Measurements from ENCODE around the gene LOXL3. TPM values are rescaled to one million over a fixed set of nuclear protein-coding genes. Genes with fewer than 3 reads are reported as not detected.

Gene LOXL3
- total RNA-seq, 4 donors from 2014 or later = 0.98 to 5.6 (median 2.2) TPM

- intact Hi-C loops (cut with DNase I) = no loop called here
- no peaks in the 10 kb centered on the region for H3K9me3 ChIP-seq
- H3K27me3 ChIP-seq = no peaks in the 10 kb centered on the region
- no peak overlapping the region for H3K27ac ChIP-seq
- H3K36me3 ChIP-seq = peaks cover 5 to 18% of the 10 kb centered on the region in 2 donors
- peaks cover 10 to 18% of the 10 kb centered on the region in 2 donors for H3K4me1 ChIP-seq
- DNase-seq = no peak
- H3K4me3 ChIP-seq (replicated peaks in 1 of 3) = no peak overlapping the region
- TF ChIP-seq POLR2A (IDR thresholded peaks at IDR 0.05) (no peak), CTCF (IDR thresholded peaks at IDR 0.05) (peak in 2 of 6 experiments; percentile 11 to 15)
These were observed 21.5 kb downstream of the LOXL3 start for GRCh38 chr2:74532222-74532621.

- H3K27me3 ChIP-seq = no peaks in the 10 kb centered on the region
- peaks cover 10 to 18% of the 10 kb centered on the region in 2 donors for H3K4me1 ChIP-seq
- TF ChIP-seq POLR2A (IDR thresholded peaks at IDR 0.05) (no peak), CTCF (IDR thresholded peaks at IDR 0.05) (no peak)
- peaks cover 10 to 23% of the 10 kb centered on the region in 2 donors for H3K36me3 ChIP-seq
- WGBS, 2 donors = 86 to 90% methylated on average over 7 of the region's 7 CpGs
- intact Hi-C loops (cut with DNase I) = no loop called here
- no peak overlapping the region for H3K27ac ChIP-seq
- no peaks in the 10 kb centered on the region for H3K9me3 ChIP-seq
- H3K4me3 ChIP-seq (replicated peaks in 1 of 3) = no peak overlapping the region
- DNase-seq = no peak
These were observed 22.1 kb downstream of the LOXL3 start for GRCh38 chr2:74531666-74532065.

- no peaks in the 10 kb centered on the region for H3K9me3 ChIP-seq
- WGBS, 2 donors = 3 to 6% methylated on average over 24 to 49 of the region's 54 CpGs
- peaks cover 15 to 34% of the 10 kb centered on the region in 2 donors for H3K36me3 ChIP-seq
- TF ChIP-seq CTCF (IDR thresholded peaks at IDR 0.05) = no peak
- TF ChIP-seq POLR2A (IDR thresholded peaks at IDR 0.05) = no peak
- no peaks in the 10 kb centered on the region for H3K27me3 ChIP-seq
- H3K4me3 ChIP-seq (replicated peaks in 1 of 3) = peak overlapping the region; percentile 60 to 72 (median 71)
- peak; percentile 26 to 33 for DNase-seq
- peaks cover 10 to 18% of the 10 kb centered on the region in 2 donors for H3K4me1 ChIP-seq
- intact Hi-C loops (cut with DNase I) = no loop called here
- H3K27ac ChIP-seq = peak overlapping the region; percentile 21 to 90 (median 39)
These were observed 23.2 kb downstream of the LOXL3 start for GRCh38 chr2:74530239-74531187.

GRCh38 chr2:74529357-74530238, 24.1 kb downstream of the LOXL3 start, which contains the start of the genes AUP1 and HTRA2:
AUP1 (minus strand) TSS chr2:74529706; CDS start chr2:74529629, 77 bp downstream.
HTRA2 (plus strand) TSS chr2:74529933; CDS start chr2:74530007, 74 bp downstream.
- intact Hi-C loops (cut with DNase I) = loop anchor here (10.0 kb wide), 1 partner anchor 55 kb away; no protein-coding TSS in a partner anchor
- Histone ChIP-seq H3K4me3 (replicated peaks in 1 of 3) (peak within 1 kb of the TSS; percentile 71 to 100 (median 72)), H3K9me3 (no peaks in the 10 kb centered on the region), H3K27me3 (no peaks in the 10 kb centered on the region), H3K27ac (peak within 1 kb of the TSS; percentile 78 to 90 (median 81)), H3K36me3 (peaks cover 15 to 34% of the 10 kb centered on the region in 2 donors), H3K4me1 (peaks cover 10 to 18% of the 10 kb centered on the region in 2 donors)
- DNase-seq = peak; percentile 99
- TF ChIP-seq POLR2A (IDR thresholded peaks at IDR 0.05) (peak in 1 of 2 donors; percentile 78), CTCF (IDR thresholded peaks at IDR 0.05) (no peak)
- WGBS, 2 donors = 0% methylated on average over 3 to 10 of the region's 87 CpGs

All from thyroid gland (tissue), 4 donors.